GM12872 (cell line): Measurements from ENCODE around the gene SLC43A2.

Experiments used
- CTCF ChIP-seq: IDR thresholded peaks from 3 replicates; pipeline ENCODE4 v1.5.1; 2011; ENCODE audit warnings: low read depth, mild to moderate bottlenecking, low read length, moderate library complexity; ENCODE audit not compliant: insufficient read depth

Gene SLC43A2

DNA sequence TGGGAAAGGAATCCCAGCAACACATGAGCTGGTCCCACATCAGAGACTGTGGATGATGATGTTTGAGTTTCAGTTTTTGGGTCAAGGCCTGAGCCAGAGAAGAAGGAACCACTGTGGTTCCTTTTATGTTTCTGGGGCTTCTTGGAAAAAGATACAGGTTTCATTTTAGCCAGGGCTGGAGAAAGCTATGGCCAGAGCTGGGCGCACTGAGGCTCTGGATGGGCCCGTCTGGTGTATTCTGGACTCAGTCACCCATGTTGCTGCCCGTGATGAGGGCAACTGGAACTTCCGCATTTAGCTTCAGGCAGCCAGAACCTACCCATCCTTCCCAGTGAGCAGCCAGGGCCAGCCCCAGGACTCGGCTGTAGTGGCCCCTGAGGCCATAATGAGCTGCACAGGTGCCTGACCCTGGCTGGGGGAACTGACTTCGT, 51.0 kb downstream of the SLC43A2 start:
- no peak for TF ChIP-seq CTCF

DNA sequence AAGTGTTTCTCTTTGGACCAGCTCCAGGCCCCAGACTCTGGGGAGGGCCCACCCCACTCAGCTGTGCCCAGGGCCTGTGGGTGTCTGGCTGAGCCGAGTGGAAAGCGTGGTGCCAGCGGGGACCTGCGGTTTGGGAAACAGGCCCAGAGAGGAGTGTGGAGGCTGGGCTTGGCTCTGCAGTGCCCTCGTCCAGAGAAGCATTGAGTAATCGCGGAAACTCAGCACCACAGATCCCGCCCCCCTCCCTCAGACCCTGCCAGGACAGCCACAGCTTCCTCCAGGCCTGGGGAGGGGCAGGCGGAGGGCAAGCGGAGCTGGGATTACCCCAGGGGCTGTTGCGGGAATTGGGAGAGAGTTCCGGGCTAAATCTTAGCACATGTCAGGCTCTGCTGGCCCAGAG, 51.5 kb downstream of the SLC43A2 start:
- no peak for TF ChIP-seq CTCF

GRCh38 chr17:1576500-1576899, 52.1 kb downstream of the SLC43A2 start:
- no peak for TF ChIP-seq CTCF

- TF ChIP-seq CTCF: no peak
Measured at GRCh38 chr17:1574697-1575471, 53.8 kb downstream of the SLC43A2 start.

- TF ChIP-seq CTCF: peak; percentile 87
Measured at GRCh38 chr17:1573932-1574696, 54.5 kb downstream of the SLC43A2 start.

- TF ChIP-seq CTCF: no peak
Measured at GRCh38 chr17:1571341-1571704, 57.3 kb downstream of the SLC43A2 start.

DNA sequence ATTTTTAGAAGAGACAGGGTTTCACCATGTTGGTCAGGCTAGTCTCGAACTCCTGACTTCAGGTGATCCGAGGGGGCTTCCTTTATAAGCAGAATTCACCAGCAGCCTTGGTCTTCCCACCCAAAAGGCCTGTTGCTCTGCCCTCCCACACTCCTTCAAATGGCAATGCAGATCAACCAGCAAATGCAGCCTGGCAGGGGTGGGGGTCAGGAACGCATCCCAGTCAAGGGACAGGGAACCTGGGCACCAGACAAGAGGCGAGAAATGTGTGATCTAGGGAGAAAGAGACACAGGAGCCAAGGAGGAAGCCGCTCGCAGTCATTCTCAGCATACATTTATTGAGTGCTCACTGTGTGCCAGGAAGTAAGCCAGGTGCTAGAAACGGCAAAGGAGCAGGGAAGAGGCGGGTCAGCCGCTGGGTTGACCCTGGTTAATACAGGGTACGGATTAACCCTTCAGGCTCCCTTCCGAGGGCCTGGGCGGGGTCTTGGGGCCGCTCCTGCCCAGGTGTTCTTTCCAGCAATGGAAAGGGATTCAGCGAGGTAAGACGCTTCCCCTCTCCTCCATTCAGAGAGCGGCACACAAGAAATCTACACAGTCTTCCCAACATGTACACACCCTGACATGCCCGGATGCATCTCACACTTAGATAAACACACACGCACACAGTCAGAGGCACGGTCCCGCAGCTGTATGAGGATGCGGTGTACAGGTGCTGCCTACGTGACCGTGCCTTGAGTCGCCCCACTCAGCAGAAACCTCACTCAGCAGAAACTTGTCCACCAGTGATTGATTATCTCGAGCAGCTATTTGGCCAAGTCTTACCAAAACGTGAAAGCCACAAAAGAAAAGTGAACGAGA, 59.5 kb downstream of the SLC43A2 start:
- TF ChIP-seq CTCF: no peak
